H9 (cell line): Measurements from ENCODE around the gene MYBPC2. TPM values are rescaled to one million over a fixed set of nuclear protein-coding genes. Genes with fewer than 3 reads are reported as not detected.

ENCODE experiments used
- DNase-seq: peaks from one replicate; pipeline ENCODE4 v3.0.0-alpha.2; 2017
- H2AFZ ChIP-seq: one replicate; pipeline ENCODE4 v1.6.1; 2013; ENCODE audit warnings: mild to moderate bottlenecking, low read length, control low read depth, moderate library complexity
- H2AK5ac ChIP-seq: 2 replicates; pipeline ENCODE4 v1.6.1; 2013; ENCODE audit warnings: low read length, control low read depth, mixed read lengths; ENCODE audit not compliant: insufficient read length
- H2BK120ac ChIP-seq: one replicate; pipeline ENCODE4 v1.6.1; 2013; ENCODE audit warnings: low read depth, mild to moderate bottlenecking, low read length, control low read depth, inconsistent platforms; ENCODE audit not compliant: poor library complexity, severe bottlenecking
- H2BK12ac ChIP-seq: 2 replicates; pipeline ENCODE4 v1.6.1; 2013; ENCODE audit warnings: low read length, control low read depth, mixed read lengths, low read depth; ENCODE audit not compliant: insufficient read length
- H2BK15ac ChIP-seq: 2 replicates; pipeline ENCODE4 v1.6.1; 2013; ENCODE audit warnings: low read depth, low read length, control low read depth
- H2BK20ac ChIP-seq: one replicate; pipeline ENCODE4 v1.6.1; 2013; ENCODE audit warnings: low read depth, mild to moderate bottlenecking, low read length, control low read depth, inconsistent platforms; ENCODE audit not compliant: poor library complexity, severe bottlenecking
- H2BK5ac ChIP-seq: 2 replicates; pipeline ENCODE4 v1.6.1; 2013; ENCODE audit warnings: low read length, control low read depth, mixed read lengths; ENCODE audit not compliant: insufficient read length
- H3K14ac ChIP-seq: 2 replicates; pipeline ENCODE4 v1.6.1; 2013; ENCODE audit warnings: low read length, control low read depth; ENCODE audit not compliant: insufficient read depth
- H3K18ac ChIP-seq: 2 replicates; pipeline ENCODE4 v1.6.1; 2013; ENCODE audit warnings: low read depth, mild to moderate bottlenecking, mixed read lengths, low read length, control low read depth; ENCODE audit not compliant: insufficient read length
- H3K23ac ChIP-seq: 2 replicates; pipeline ENCODE4 v1.6.1; 2013; ENCODE audit warnings: low read length, control low read depth, mixed read lengths, low read depth; ENCODE audit not compliant: insufficient read length
- H3K23me2 ChIP-seq: 2 replicates; pipeline ENCODE4 v1.6.1; 2013; ENCODE audit warnings: low read depth, mild to moderate bottlenecking, mixed read lengths, low read length, control low read depth; ENCODE audit not compliant: insufficient read length, poor library complexity, severe bottlenecking
- H3K27ac ChIP-seq: 2 replicates; pipeline ENCODE4 v1.5.1; 2013; ENCODE audit warnings: low read length, control low read depth, mixed read lengths, low read depth; ENCODE audit not compliant: insufficient read length
- H3K27me3 ChIP-seq: 2 replicates; pipeline ENCODE4 v1.6.1; 2013; ENCODE audit warnings: low read length, control low read depth, inconsistent platforms; ENCODE audit not compliant: insufficient read depth
- H3K4ac ChIP-seq: 2 replicates; pipeline ENCODE4 v1.6.1; 2013; ENCODE audit warnings: low read depth, mild to moderate bottlenecking, control low read depth, inconsistent platforms, low read length, moderate library complexity
- H3K4me1 ChIP-seq: 2 replicates; pipeline ENCODE4 v1.6.1; 2013; ENCODE audit warnings: low read length, control low read depth, inconsistent platforms; ENCODE audit not compliant: insufficient read depth
- H3K4me2 ChIP-seq: 2 replicates; pipeline ENCODE4 v1.6.1; 2013; ENCODE audit warnings: low read length, control low read depth, mixed read lengths; ENCODE audit not compliant: insufficient read length, insufficient read depth
- H3K56ac ChIP-seq: 2 replicates; pipeline ENCODE4 v1.6.1; 2013; ENCODE audit warnings: low read depth, mild to moderate bottlenecking, mixed read lengths, low read length, control low read depth; ENCODE audit not compliant: insufficient read length
- H3K79me1 ChIP-seq: 2 replicates; pipeline ENCODE4 v1.6.1; 2013; ENCODE audit warnings: low read depth, mild to moderate bottlenecking, moderate library complexity, low read length, control low read depth, inconsistent platforms; ENCODE audit not compliant: insufficient read depth, poor library complexity, severe bottlenecking
- H3K79me2 ChIP-seq: 2 replicates; pipeline ENCODE4 v1.6.1; 2013; ENCODE audit warnings: low read length, control low read depth, inconsistent platforms; ENCODE audit not compliant: insufficient read depth
- H3K9ac ChIP-seq: 2 replicates; pipeline ENCODE4 v1.6.1; 2013; ENCODE audit warnings: low read length, control low read depth, mixed read lengths; ENCODE audit not compliant: insufficient read length; ENCODE audit errors: extremely low read depth
- H3K9me3 ChIP-seq: one replicate; pipeline ENCODE4 v1.6.1; 2013; ENCODE audit warnings: low read depth, low read length, inconsistent platforms; ENCODE audit not compliant: control insufficient read depth
- H3T11ph ChIP-seq: one replicate; pipeline ENCODE4 v1.6.1; 2013; ENCODE audit warnings: mild to moderate bottlenecking, low read length, control low read depth, inconsistent platforms
- H4K20me1 ChIP-seq: one replicate; pipeline ENCODE4 v1.6.1; 2013; ENCODE audit not compliant: control insufficient read depth, insufficient read length, insufficient read depth
- H4K5ac ChIP-seq: 2 replicates; pipeline ENCODE4 v1.6.1; 2013; ENCODE audit warnings: low read depth, mild to moderate bottlenecking, mixed read lengths, low read length, control low read depth; ENCODE audit not compliant: insufficient read length
- H4K8ac ChIP-seq: replicated peaks from 2 replicates; pipeline ENCODE4 v1.6.1; 2013; ENCODE audit warnings: low read length, control low read depth, mixed read lengths, low read depth; ENCODE audit not compliant: insufficient read length
- H4K91ac ChIP-seq: 2 replicates; pipeline ENCODE4 v1.6.1; 2013; ENCODE audit warnings: low read depth, mild to moderate bottlenecking, moderate library complexity, mixed read lengths, low read length, control low read depth; ENCODE audit not compliant: insufficient read length
- H3K27ac Mint-ChIP-seq, 3 experiments: 2 replicates in 2 of 3; 3 replicates in 1 of 3; pipeline ENCODE4 v1.8.0; 2020 to 2021; ENCODE audit warnings: mixed read lengths in 3 of 3, mild to moderate bottlenecking in 1 of 3, moderate library complexity in 1 of 3
- H3K27me3 Mint-ChIP-seq: 2 replicates; pipeline ENCODE4 v1.8.0; 2021; ENCODE audit warnings: low read depth, mild to moderate bottlenecking, moderate library complexity, mixed read lengths
- H3K36me3 Mint-ChIP-seq, 3 experiments: 2 replicates in 2 of 3; 3 replicates in 1 of 3; pipeline ENCODE4 v1.8.0; 2020 to 2021; ENCODE audit warnings: low read depth in 3 of 3, mixed read lengths in 3 of 3; ENCODE audit not compliant: insufficient read depth in 1 of 3
- H3K4me1 Mint-ChIP-seq, 2 experiments: 2 replicates each; pipeline ENCODE4 v1.8.0; 2020; ENCODE audit warnings: mixed read lengths in 2 of 2
- H3K4me3 Mint-ChIP-seq, 2 experiments: 2 replicates in 1 of 2; 3 replicates in 1 of 2; pipeline ENCODE4 v1.8.0; 2020 to 2021; ENCODE audit warnings: mild to moderate bottlenecking in 2 of 2, mixed read lengths in 2 of 2, moderate library complexity in 1 of 2
- H3K9me3 Mint-ChIP-seq, 2 experiments: 2 replicates in 1 of 2; 3 replicates in 1 of 2; pipeline ENCODE4 v1.8.0; 2020; ENCODE audit warnings: mild to moderate bottlenecking in 2 of 2, mixed read lengths in 2 of 2, moderate library complexity in 1 of 2
- CTCF ChIP-seq: fragments of 200-600 bp; sonication (generic); conservative IDR thresholded peaks from 3 replicates; pipeline ENCODE4 v1.8.0; 2021; ENCODE audit warnings: antibody characterized with exemption, mild to moderate bottlenecking
- WGBS: extraction: QIAGEN DNeasy Blood & Tissue Kit; methylation state at CpG from one replicate; pipeline ENCODE4 v1.1.7; 2013; ENCODE audit warnings: missing lambda C conversion rate, low lambda C conversion rate, mixed read lengths; ENCODE audit not compliant: insufficient read length; ENCODE audit errors: extremely low coverage; 5-methylcytosine and 5-hydroxymethylcytosine counted together
- total RNA-seq: library from RNA; stranded (reverse); gene quantifications from 2 replicates; pipeline ENCODE4 v1.2.1, GENCODE V29; 2021

Gene MYBPC2
- total RNA-seq, 1 experiment from 2014 or later: 4.9 TPM

GRCh38 chr19:50481351-50482149 lies 48.9 kb downstream of the MYBPC2 start:
- Mint-ChIP-seq H3K9me3 (peaks cover 29 to 42% of the 10 kb centered on the region in 2 experiments), H3K4me1 (peaks cover 8 to 16% of the 10 kb centered on the region in 2 experiments), H3K36me3 (peaks cover 60 to 75% (median 73%) of the 10 kb centered on the region in 3 experiments), H3K27me3 (peaks cover 17% of the 10 kb centered on the region), H3K27ac (no peak overlapping the region), H3K4me3 (no peak overlapping the region)
- no peak overlapping the region for H2BK12ac ChIP-seq
- H3K23me2 ChIP-seq: no peaks in the 10 kb centered on the region
- H2BK20ac ChIP-seq: no peak overlapping the region
- no peaks in the 10 kb centered on the region for H3K27me3 ChIP-seq
- H3K4me2 ChIP-seq: no peak overlapping the region
- peaks cover 13% of the 10 kb centered on the region for H3K9me3 ChIP-seq
- H2AK5ac ChIP-seq: no peak overlapping the region
- no peak for DNase-seq
- no peak overlapping the region for H3K4ac ChIP-seq
- H4K8ac ChIP-seq: no peak overlapping the region
- H3K56ac ChIP-seq: no peak overlapping the region
- no peak overlapping the region for H2BK15ac ChIP-seq
- peaks cover 5% of the 10 kb centered on the region; the same call in 1 of the 2 replicates for H3K79me2 ChIP-seq
- H4K20me1 ChIP-seq: no peaks in the 10 kb centered on the region
- no peak overlapping the region for H4K91ac ChIP-seq
- H3K27ac ChIP-seq: no peak overlapping the region
- H2BK5ac ChIP-seq: no peak overlapping the region
- peaks cover 4% of the 10 kb centered on the region; the same call in 1 of the 2 replicates for H3K4me1 ChIP-seq
- no peak overlapping the region for H2BK120ac ChIP-seq
- H3K14ac ChIP-seq: no peak overlapping the region
- H3T11ph ChIP-seq: no peak overlapping the region
- no CpG with 5 or more reads among the region's 27 CpGs for WGBS
- H3K9ac ChIP-seq: no peak overlapping the region
- TF ChIP-seq CTCF: no peak
- H2AFZ ChIP-seq: no peak overlapping the region
- no peak overlapping the region for H3K18ac ChIP-seq
- H3K23ac ChIP-seq: no peak overlapping the region
- no peak overlapping the region for H4K5ac ChIP-seq
- peaks cover 9% of the 10 kb centered on the region for H3K79me1 ChIP-seq
